Measurements from ENCODE around the gene DYNLRB1.

DYNLRB1 gene

DNA sequence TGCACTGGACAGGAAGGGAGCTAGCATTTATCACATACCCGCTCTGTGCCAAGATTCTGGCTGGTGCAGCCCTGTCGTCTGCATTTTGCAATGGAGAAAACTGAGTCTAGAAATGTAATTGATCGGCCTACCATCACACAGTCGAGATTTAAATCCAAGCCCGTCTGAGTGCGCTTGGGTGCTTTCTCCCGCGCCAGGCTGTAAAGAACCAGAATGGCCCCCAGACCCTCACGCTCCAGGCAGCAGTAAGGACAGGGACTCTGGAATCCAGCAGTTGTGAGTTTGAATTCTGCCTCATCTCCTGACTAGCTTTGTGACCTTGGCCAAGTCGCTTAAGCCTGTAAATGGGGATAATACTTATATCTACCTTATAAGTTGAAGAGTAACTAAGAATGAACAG is 10.8 kb downstream of the DYNLRB1 start:
- TF ChIP-seq SIN3A (IDR thresholded peaks at IDR 0.05; ENCODE audit: borderline replicate concordance, insufficient read depth, low read length) (no peak), REST (IDR thresholded peaks at IDR 0.05; ENCODE audit: insufficient read depth in 1 of 2, low read depth in 2 of 2, low read length in 2 of 2) (no peak), TAF1 (IDR thresholded peaks at IDR 0.05; ENCODE audit: borderline replicate concordance, insufficient read depth, low read length) (no peak), POLR2AphosphoS5 (IDR thresholded peaks at IDR 0.05; ENCODE audit: low read depth, low read length) (no peak), FOXP2 (optimal IDR thresholded peaks at IDR 0.05; ENCODE audit: borderline replicate concordance, extremely low read depth, extremely low read length, insufficient read depth) (no peak)

DNA sequence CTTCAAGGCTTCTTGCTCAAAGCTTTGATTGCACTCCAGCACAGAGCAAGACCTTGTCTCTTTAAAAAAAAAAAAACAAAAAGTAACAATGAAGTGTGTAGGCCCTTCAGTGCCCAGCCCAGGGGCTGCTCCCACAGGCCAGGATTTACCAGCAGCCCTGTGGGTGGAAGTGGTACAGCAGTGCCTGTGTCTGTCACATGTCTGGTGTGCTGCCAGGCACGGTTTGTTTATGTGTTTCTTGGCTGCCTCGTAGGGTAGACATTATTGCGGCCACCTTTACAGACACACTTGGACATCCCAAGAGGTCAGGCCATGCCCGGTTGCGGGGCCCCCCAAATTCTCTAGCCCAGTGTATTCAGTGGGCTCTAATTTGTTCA is 12.7 kb downstream of the DYNLRB1 start:
- no peak for TF ChIP-seq REST (IDR thresholded peaks at IDR 0.05; ENCODE audit: insufficient read depth in 1 of 2, low read depth in 2 of 2, low read length in 2 of 2)
- TF ChIP-seq FOXP2 (optimal IDR thresholded peaks at IDR 0.05; ENCODE audit: borderline replicate concordance, extremely low read depth, extremely low read length, insufficient read depth), result no peak
- no peak for TF ChIP-seq SIN3A (IDR thresholded peaks at IDR 0.05; ENCODE audit: borderline replicate concordance, insufficient read depth, low read length)
- TF ChIP-seq TAF1 (IDR thresholded peaks at IDR 0.05; ENCODE audit: borderline replicate concordance, insufficient read depth, low read length), result no peak
- no peak for TF ChIP-seq POLR2AphosphoS5 (IDR thresholded peaks at IDR 0.05; ENCODE audit: low read depth, low read length)

GRCh38 chr20:34529742-34530141 is 13.5 kb downstream of the DYNLRB1 start:
- TF ChIP-seq FOXP2 (optimal IDR thresholded peaks at IDR 0.05; ENCODE audit: borderline replicate concordance, extremely low read depth, extremely low read length, insufficient read depth) (no peak), SIN3A (IDR thresholded peaks at IDR 0.05; ENCODE audit: borderline replicate concordance, insufficient read depth, low read length) (no peak), TAF1 (IDR thresholded peaks at IDR 0.05; ENCODE audit: borderline replicate concordance, insufficient read depth, low read length) (no peak), REST (IDR thresholded peaks at IDR 0.05; ENCODE audit: insufficient read depth in 1 of 2, low read depth in 2 of 2, low read length in 2 of 2) (no peak), POLR2AphosphoS5 (IDR thresholded peaks at IDR 0.05; ENCODE audit: low read depth, low read length) (no peak)

- TF ChIP-seq POLR2AphosphoS5 (IDR thresholded peaks at IDR 0.05; ENCODE audit: low read depth, low read length) (no peak), SIN3A (IDR thresholded peaks at IDR 0.05; ENCODE audit: borderline replicate concordance, insufficient read depth, low read length) (no peak), TAF1 (IDR thresholded peaks at IDR 0.05; ENCODE audit: borderline replicate concordance, insufficient read depth, low read length) (no peak), FOXP2 (optimal IDR thresholded peaks at IDR 0.05; ENCODE audit: borderline replicate concordance, extremely low read depth, extremely low read length, insufficient read depth) (no peak), REST (IDR thresholded peaks at IDR 0.05; ENCODE audit: insufficient read depth in 1 of 2, low read depth in 2 of 2, low read length in 2 of 2) (no peak)
Observed at GRCh38 chr20:34530342-34530741, 14.1 kb downstream of the DYNLRB1 start.
